Natural killer cell treated with Interleukin-12 subunit alpha and Interleukin-12 subunit beta and Interleukin-15 and Interleukin-18, amount 100 ng/mL, for 72 hours (primary cell): ENCODE measurements around the gene HLA-DPB1. TPM values are rescaled to one million over a fixed set of nuclear protein-coding genes. Genes with fewer than 3 reads are reported as not detected.
A peak's percentile ranks its signal among the peaks of the same experiment; 100 is the strongest.

Experiments used
- ATAC-seq, 2 donors: fragments of 150-1000 bp; cut with Tn5 transposase in 1 of 2; sonication (Bioruptor Pico), chemical (Tn5 transposase) in 1 of 2; 2 replicates each; pipeline ENCODE4 v1.10.0; 2021
- DNase-seq: peaks from one replicate; pipeline ENCODE4 v3.0.0; 2022; ENCODE audit warnings: low spot score
- H3K27ac Mint-ChIP-seq, 2 donors: 1 replicate in 1 of 2; 2 replicates in 1 of 2; pipeline ENCODE4 v1.8.0; 2022; ENCODE audit warnings: mixed read lengths in 2 of 2, mild to moderate bottlenecking in 1 of 2, moderate library complexity in 1 of 2
- H3K27me3 Mint-ChIP-seq, 2 donors: 1 replicate in 1 of 2; 2 replicates in 1 of 2; pipeline ENCODE4 v1.8.0; 2022; ENCODE audit warnings: mixed read lengths in 2 of 2
- H3K36me3 Mint-ChIP-seq: one replicate; pipeline ENCODE4 v1.8.0; 2022; ENCODE audit warnings: mixed read lengths
- H3K4me1 Mint-ChIP-seq, 2 donors: 1 replicate in 1 of 2; 2 replicates in 1 of 2; pipeline ENCODE4 v1.8.0; 2022; ENCODE audit warnings: low read depth in 2 of 2, mixed read lengths in 2 of 2, mild to moderate bottlenecking in 1 of 2
- H3K4me3 Mint-ChIP-seq: one replicate; pipeline ENCODE4 v1.8.0; 2022; ENCODE audit warnings: mixed read lengths
- H3K9me3 Mint-ChIP-seq: 2 replicates; pipeline ENCODE4 v1.8.0; 2022; ENCODE audit warnings: mixed read lengths
- total RNA-seq, 2 donors: library from RNA; stranded (reverse); gene quantifications; one replicate each; pipeline ENCODE4 v1.2.3, GENCODE V29; 2022

The HLA-DPB1 gene
- total RNA-seq, 2 donors from 2014 or later: 14.7 to 93.6 TPM

DNA sequence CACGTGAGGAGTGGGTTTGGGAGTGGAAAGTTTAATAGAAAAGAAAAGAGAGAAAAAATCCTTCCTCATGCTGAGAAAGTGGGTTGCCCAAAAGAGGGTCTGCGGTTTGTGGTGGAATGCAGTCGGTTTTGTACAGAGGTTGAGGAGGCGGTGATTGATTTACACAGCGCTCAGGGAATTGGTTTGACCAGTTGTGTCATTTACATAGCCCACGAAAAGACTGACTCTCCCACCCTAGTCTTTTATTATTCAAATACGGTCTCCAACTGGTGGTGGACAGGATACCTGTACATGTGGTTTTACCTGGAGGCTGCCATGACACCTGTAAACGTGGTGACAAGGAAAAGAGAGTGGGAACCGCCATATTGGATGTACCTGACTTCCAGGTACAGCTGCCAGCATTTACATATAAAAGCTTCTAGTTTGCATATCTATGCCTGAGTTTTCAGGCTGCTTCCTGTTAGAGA is 42.1 kb downstream of the HLA-DPB1 start:
- H3K27me3 Mint-ChIP-seq: peaks cover 51 to 52% of the 10 kb centered on the region in 2 donors
- H3K9me3 Mint-ChIP-seq: no peaks in the 10 kb centered on the region
- no peak overlapping the region for H3K27ac Mint-ChIP-seq
- DNase-seq (no peak), ATAC-seq (no peak)
- H3K4me1 Mint-ChIP-seq: peaks cover 6 to 11% of the 10 kb centered on the region in 2 donors
- no peak overlapping the region for H3K4me3 Mint-ChIP-seq
- H3K36me3 Mint-ChIP-seq: no peaks in the 10 kb centered on the region

DNA sequence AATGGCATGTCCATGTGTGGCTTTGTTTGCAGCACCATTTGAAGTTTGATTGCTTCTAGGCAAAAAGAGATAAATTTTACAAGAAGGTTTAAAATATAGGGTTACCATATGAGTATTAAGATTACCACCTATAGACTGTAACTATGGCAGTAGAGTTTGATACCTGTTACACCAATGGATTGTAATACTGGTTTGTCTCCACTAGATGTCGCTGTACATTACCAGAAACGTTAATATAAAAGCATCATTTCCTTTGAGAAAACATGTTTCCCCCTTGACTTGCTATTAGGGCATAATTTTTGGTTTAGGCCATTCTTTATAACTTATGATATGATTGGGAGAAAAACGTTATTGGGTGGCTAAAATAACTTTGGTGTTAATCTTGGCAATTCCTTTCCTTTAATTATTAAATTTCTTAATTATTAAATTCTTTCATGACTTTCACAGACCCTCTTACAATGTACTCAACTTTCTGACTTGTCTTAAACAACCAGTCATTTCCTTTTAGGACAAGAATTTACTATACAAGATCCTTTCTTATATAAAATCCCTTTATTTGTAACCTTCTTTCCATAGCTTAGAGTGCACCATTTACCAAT is 42.8 kb downstream of the HLA-DPB1 start:
- DNase-seq (no peak), ATAC-seq (peak in 1 of 2 donors; percentile 52)
- peaks cover under 1% of the 10 kb centered on the region for H3K9me3 Mint-ChIP-seq
- no peak overlapping the region for H3K4me3 Mint-ChIP-seq
- peaks cover 3% of the 10 kb centered on the region for H3K36me3 Mint-ChIP-seq
- peaks cover 6 to 11% of the 10 kb centered on the region in 2 donors for H3K4me1 Mint-ChIP-seq
- H3K27ac Mint-ChIP-seq: no peak overlapping the region
- H3K27me3 Mint-ChIP-seq: peaks cover 45 to 49% of the 10 kb centered on the region in 2 donors

GRCh38 chr6:33120001-33120400 is 44.2 kb downstream of the HLA-DPB1 start:
- no peak overlapping the region for H3K27ac Mint-ChIP-seq
- no peak overlapping the region for H3K4me3 Mint-ChIP-seq
- peaks cover 10% of the 10 kb centered on the region for H3K36me3 Mint-ChIP-seq
- H3K4me1 Mint-ChIP-seq: peaks cover 9 to 11% of the 10 kb centered on the region in 2 donors
- peaks cover 5% of the 10 kb centered on the region for H3K9me3 Mint-ChIP-seq
- DNase-seq (no peak), ATAC-seq (no peak)
- peaks cover 35 to 38% of the 10 kb centered on the region in 2 donors for H3K27me3 Mint-ChIP-seq

DNA sequence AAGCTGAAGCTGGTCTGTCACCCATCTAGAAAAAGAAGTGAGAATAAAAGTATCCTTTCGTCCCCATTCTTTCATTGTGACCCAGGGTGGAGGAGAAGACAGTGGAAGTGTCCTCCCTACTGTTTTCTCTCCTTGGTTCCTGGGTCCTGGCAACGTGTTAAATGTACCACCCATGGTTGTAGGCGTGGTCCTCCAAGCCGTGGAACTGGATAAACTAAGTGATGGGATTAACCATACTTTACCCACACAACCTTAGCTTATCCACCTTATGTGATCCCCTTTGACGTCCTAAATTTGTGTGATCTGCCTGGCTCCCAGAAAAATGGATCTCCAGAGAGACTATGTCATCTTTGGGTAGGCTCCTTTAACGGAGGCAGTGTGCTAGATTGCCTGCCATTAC is 47.4 kb downstream of the HLA-DPB1 start:
- peaks cover 10% of the 10 kb centered on the region for H3K36me3 Mint-ChIP-seq
- ATAC-seq (no peak), DNase-seq (no peak)
- peaks cover 5% of the 10 kb centered on the region for H3K9me3 Mint-ChIP-seq
- H3K27ac Mint-ChIP-seq: no peak overlapping the region
- peaks cover 4 to 8% of the 10 kb centered on the region in 2 donors for H3K4me1 Mint-ChIP-seq
- H3K27me3 Mint-ChIP-seq: peaks cover 11 to 22% of the 10 kb centered on the region in 2 donors
- no peak overlapping the region for H3K4me3 Mint-ChIP-seq

GRCh38 chr6:33123732-33124524 is 48.1 kb downstream of the HLA-DPB1 start:
- DNase-seq (no peak), ATAC-seq (peak in 1 of 2 donors; percentile 70)
- peaks cover 10% of the 10 kb centered on the region for H3K36me3 Mint-ChIP-seq
- no peak overlapping the region for H3K27ac Mint-ChIP-seq
- no peak overlapping the region for H3K4me3 Mint-ChIP-seq
- H3K4me1 Mint-ChIP-seq: peaks cover 8 to 11% of the 10 kb centered on the region in 2 donors
- peaks cover 6 to 22% of the 10 kb centered on the region in 2 donors for H3K27me3 Mint-ChIP-seq
- H3K9me3 Mint-ChIP-seq: peaks cover 5% of the 10 kb centered on the region

DNA sequence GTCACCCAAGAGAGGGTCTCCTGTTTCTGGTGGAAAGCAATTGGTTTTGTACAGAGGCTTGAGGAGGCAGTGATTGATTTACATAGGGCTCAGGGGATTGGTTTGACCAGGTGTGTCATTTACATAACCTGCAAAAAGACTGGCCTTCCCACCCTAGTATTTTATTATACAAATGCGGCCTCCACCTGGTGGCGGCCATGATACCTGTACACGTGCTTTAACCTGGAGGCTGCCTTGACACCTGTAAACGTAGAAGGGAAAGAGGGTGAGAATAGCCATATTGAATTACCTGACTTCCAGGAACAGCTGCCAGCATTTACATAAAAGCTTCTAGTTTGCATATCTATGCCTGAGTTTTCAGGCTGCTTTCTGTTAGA is 48.7 kb downstream of the HLA-DPB1 start:
- peaks cover 6 to 21% of the 10 kb centered on the region in 2 donors for H3K27me3 Mint-ChIP-seq
- H3K4me1 Mint-ChIP-seq: peaks cover 8 to 11% of the 10 kb centered on the region in 2 donors
- H3K9me3 Mint-ChIP-seq: peaks cover 5% of the 10 kb centered on the region
- H3K36me3 Mint-ChIP-seq: peaks cover 10% of the 10 kb centered on the region
- no peak overlapping the region for H3K27ac Mint-ChIP-seq
- ATAC-seq (no peak), DNase-seq (no peak)
- H3K4me3 Mint-ChIP-seq: no peak overlapping the region

- Mint-ChIP-seq H3K27ac (no peak overlapping the region), H3K9me3 (peaks cover 5% of the 10 kb centered on the region), H3K27me3 (peaks cover 6 to 19% of the 10 kb centered on the region in 2 donors), H3K4me1 (peaks cover 8 to 11% of the 10 kb centered on the region in 2 donors), H3K36me3 (peaks cover 10% of the 10 kb centered on the region), H3K4me3 (no peak overlapping the region)
- ATAC-seq (no peak), DNase-seq (no peak)
Measured at GRCh38 chr6:33124947-33125346, 49.2 kb downstream of the HLA-DPB1 start.

- H3K4me3 Mint-ChIP-seq: no peak overlapping the region
Measured at GRCh38 chr6:33126101-33126714, 50.4 kb downstream of the HLA-DPB1 start.

DNA sequence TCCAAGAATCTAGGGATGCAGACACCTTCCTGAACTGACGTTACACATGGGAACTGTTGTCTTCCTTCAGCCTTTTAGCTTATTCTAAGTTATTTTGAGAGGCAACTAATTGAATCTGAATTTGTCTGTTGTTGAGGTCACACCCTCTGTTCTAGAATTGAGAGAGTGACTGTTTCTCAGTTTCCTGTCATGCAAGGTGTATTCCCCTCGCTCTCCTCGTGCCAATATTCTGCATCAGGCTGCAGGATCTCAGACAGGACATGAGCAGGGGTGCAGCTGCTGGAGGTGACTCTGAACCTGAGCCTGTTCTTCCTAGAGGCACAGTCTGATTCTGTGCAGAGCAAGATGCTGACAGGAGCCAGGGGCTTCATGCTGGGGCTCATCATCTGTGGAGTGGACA is 52.5 kb downstream of the HLA-DPB1 start:
- Mint-ChIP-seq H3K4me1 (peaks cover 8 to 14% of the 10 kb centered on the region in 2 donors), H3K4me3 (peak overlapping the region; percentile 2), H3K36me3 (peaks cover 10% of the 10 kb centered on the region), H3K27ac (no peak overlapping the region), H3K27me3 (peaks cover 6 to 16% of the 10 kb centered on the region in 2 donors), H3K9me3 (peaks cover 5% of the 10 kb centered on the region)
- no peak for DNase-seq
- ATAC-seq: peak; percentile 50 to 67

More at GRCh38 chr6:33126101-33126714, 50.4 kb downstream of the HLA-DPB1 start:
- H3K9me3 Mint-ChIP-seq: peaks cover 5% of the 10 kb centered on the region
- peak; percentile 69 for DNase-seq
- H3K27ac Mint-ChIP-seq: no peak overlapping the region
- H3K36me3 Mint-ChIP-seq: peaks cover 10% of the 10 kb centered on the region
- H3K27me3 Mint-ChIP-seq: peaks cover 6 to 21% of the 10 kb centered on the region in 2 donors
- H3K4me1 Mint-ChIP-seq: peaks cover 8 to 11% of the 10 kb centered on the region in 2 donors
- peak in 1 of 2 donors; percentile 65 for ATAC-seq

DNA sequence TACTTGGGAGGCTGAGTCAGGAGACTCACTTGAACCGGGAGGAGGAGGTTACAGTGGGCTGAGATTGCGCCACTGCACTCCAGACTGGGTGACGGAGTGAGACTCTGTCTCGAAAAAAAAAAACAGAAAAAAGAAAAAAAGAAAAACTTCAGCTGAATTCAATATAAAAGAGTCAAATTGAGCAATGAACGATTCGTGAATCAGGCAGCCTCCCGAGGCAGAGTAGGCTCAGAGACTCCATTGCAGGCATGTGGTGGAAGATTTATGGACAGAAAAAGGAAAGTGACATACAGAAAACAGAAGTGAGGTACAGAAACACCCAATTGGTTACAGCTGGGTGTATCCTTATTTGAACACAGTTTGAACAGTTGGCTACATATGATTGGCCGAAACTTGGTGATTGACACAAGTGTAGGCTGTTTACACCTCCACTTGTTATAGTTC is 56.3 kb downstream of the HLA-DPB1 start:
- peaks cover 4 to 7% of the 10 kb centered on the region in 2 donors for H3K4me1 Mint-ChIP-seq
- no peak overlapping the region for H3K4me3 Mint-ChIP-seq
- DNase-seq (no peak), ATAC-seq (no peak)
- H3K27ac Mint-ChIP-seq: no peak overlapping the region
- H3K27me3 Mint-ChIP-seq: peaks cover 0 to 7% of the 10 kb centered on the region in 2 donors
- H3K36me3 Mint-ChIP-seq: no peaks in the 10 kb centered on the region
- H3K9me3 Mint-ChIP-seq: no peaks in the 10 kb centered on the region

DNA sequence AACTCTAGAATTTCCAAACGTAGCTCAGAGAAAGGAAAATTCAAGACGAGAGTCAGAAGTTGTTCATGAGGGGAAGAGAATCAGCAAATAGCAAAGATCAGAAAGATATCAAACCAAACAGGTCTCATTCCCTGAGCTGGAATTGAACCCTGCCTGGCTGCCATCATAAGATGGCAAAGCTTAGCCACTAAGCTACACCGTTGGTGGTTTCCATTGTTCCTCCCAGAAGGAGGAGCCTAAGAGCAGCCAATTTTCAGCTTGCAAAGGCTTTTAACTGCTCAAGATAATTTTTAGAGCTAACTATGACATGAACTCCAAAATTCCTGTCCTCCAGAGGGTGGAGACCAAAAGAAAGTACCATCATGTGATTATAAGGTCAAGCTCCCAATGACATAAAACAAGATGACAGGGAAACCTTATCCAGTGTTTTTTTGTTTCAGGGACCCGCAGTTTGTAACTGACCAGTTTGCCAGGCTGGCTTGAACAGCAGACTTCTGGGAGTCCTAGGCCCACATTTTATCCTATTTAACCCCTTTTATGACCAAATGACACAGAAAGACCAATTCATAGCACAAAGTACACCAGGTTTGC is 60.6 kb downstream of the HLA-DPB1 start:
- Mint-ChIP-seq H3K9me3 (no peaks in the 10 kb centered on the region), H3K27me3 (peaks cover 6 to 7% of the 10 kb centered on the region in 2 donors), H3K36me3 (no peaks in the 10 kb centered on the region), H3K27ac (no peak overlapping the region), H3K4me1 (peaks cover 3 to 6% of the 10 kb centered on the region in 2 donors), H3K4me3 (no peak overlapping the region)
- no peak for ATAC-seq
- DNase-seq: no peak
